ENCODE measurements around the gene P3H3.

P3H3 gene

GRCh38 chr12:6809056-6809455 is 19.2 kb upstream of the P3H3 start:
- no peak for DNase-seq

- no peak for DNase-seq
Observed at GRCh38 chr12:6810758-6811157, 17.4 kb upstream of the P3H3 start.

DNA sequence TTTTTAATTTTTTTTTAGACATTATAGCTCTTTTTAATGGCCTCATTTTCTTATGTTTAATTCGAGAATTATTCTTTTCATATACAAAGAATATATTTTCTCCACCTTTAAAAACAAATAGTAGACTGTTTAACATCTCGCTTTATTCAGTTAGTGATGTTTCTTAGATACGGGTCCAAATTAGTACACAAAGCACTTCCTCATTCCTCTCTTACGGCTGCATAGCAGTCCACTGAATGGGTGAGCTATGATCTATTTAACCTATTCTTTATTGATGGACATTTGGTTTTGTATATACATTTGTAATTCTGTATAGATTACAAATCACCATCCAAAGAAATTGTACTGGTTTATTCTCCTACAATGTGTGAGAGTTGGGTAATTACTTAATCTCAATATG is 14.8 kb upstream of the P3H3 start:
- DNase-seq: no peak

DNA sequence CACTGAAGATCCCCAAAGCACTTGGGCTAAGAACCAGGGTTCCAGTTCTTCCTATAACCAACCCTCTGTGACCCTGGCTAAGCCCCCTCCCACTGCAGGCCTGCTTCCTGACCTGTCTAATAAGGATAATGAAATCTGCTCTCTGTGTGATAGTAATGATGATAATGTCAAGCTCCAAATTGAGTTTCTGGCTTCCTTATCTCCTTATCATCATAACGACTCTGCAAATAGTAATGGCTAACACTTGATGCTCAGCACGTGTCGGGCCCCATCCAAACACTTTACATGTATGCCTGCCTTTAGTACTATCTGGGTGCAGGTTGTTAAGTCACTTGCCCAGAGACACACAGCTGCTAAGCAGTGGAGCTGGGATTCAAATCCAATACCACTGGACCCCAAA is 11.6 kb upstream of the P3H3 start:
- DNase-seq: no peak

- DNase-seq: no peak
Observed at GRCh38 chr12:6817098-6817497, 11.1 kb upstream of the P3H3 start.

- DNase-seq: no peak
Observed at GRCh38 chr12:6817662-6818157, 10.5 kb upstream of the P3H3 start.

DNA sequence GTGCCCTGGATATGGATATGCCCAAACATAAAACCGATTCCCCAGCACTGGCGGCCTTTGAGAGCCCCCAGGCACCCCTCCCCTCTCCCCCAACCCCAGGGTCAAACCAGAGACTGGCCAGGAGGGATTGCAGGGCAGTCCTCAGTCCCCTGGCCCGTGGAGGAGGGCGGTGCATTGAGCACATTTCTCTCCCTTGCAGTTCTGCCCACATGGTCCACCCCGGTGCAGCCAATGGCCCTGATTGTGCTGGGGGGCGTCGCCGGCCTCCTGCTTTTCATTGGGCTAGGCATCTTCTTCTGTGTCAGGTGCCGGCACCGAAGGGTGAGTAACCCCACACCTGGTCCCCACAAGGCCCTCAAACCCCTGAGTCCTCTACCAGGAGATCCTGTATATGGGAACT is 10.0 kb upstream of the P3H3 start:
- no peak for DNase-seq

- DNase-seq: no peak
Observed at GRCh38 chr12:6818645-6819044, 9.6 kb upstream of the P3H3 start.

DNA sequence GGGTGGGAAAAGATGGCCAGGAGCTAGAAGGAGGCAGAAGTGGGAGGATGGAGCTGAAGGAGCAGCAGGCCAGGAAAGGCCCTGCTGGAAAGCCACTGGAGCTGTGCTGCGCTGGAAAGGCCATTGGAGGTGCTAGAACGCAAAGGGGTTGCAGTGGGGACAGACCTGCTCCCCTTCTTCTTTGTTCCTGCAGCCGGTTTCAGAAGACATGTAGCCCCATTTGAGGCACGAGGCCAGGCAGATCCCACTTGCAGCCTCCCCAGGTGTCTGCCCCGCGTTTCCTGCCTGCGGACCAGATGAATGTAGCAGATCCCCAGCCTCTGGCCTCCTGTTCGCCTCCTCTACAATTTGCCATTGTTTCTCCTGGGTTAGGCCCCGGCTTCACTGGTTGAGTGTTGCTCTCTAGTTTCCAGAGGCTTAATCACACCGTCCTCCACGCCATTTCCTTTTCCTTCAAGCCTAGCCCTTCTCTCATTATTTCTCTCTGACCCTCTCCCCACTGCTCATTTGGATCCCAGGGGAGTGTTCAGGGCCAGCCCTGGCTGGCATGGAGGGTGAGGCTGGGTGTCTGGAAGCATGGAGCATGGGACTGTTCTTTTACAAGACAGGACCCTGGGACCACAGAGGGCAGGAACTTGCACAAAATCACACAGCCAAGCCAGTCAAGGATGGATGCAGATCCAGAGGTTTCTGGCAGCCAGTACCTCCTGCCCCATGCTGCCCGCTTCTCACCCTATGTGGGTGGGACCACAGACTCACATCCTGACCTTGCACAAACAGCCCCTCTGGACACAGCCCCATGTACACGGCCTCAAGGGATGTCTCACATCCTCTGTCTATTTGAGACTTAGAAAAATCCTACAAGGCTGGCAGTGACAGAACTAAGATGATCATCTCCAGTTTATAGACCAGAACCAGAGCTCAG is 8.8 kb upstream of the P3H3 start:
- no peak for DNase-seq

GRCh38 chr12:6820166-6820565 is 8.0 kb upstream of the P3H3 start:
- no peak for DNase-seq

DNA sequence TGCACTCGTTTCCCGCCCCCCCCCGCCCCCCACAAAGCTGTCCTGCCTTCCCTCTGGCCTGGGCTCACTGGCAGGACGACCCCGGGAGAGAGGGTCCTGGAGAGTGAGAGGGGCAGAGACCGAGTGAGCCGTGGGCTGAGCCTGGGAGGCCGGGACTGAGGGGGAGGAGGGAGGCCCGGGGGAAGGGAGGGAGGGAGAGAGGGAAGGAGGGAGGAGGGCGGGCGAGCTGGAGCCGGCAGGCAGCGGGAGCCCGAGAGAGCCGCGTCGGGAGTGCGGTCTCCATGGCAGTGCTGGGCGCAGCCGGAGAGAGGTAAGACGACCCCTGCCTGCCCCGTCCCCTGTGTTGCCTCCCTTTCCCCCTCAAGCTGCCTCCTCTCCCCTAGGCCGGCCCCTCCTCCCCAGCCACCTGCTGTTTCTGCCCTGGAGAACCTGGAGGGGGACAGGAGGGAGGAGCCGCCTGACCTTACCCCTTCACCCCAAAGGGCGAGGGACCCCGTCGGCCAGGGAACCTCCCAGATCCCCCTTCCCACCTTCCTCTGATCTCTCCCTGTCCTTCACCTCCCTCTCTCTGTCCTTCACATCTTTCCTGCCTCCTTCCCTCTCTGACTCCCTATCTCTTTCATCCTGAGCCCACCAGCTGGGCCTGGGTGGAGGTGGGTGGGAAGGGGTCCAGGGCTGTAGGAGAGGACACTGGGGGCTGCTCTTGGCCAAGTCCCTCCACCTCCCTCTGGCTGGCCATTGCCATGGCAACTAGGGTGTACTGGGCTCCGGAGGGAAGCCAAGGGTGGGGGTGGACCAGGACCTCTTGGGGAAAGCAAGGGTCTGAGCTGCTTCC is 6.4 kb upstream of the P3H3 start, which contains the start of gene GPR162:
TSS of gene GPR162 (plus strand) at position 231 of the 835 bp plus-strand sequence. CDS start 2,078 bp downstream, outside the sequence.
- DNase-seq: peak in 1 of 2 donors; percentile 53

- DNase-seq: no peak
Observed at GRCh38 chr12:6822426-6823135, 5.6 kb upstream of the P3H3 start.

GRCh38 chr12:6823182-6824084 is 4.8 kb upstream of the P3H3 start:
- no peak for DNase-seq

DNA sequence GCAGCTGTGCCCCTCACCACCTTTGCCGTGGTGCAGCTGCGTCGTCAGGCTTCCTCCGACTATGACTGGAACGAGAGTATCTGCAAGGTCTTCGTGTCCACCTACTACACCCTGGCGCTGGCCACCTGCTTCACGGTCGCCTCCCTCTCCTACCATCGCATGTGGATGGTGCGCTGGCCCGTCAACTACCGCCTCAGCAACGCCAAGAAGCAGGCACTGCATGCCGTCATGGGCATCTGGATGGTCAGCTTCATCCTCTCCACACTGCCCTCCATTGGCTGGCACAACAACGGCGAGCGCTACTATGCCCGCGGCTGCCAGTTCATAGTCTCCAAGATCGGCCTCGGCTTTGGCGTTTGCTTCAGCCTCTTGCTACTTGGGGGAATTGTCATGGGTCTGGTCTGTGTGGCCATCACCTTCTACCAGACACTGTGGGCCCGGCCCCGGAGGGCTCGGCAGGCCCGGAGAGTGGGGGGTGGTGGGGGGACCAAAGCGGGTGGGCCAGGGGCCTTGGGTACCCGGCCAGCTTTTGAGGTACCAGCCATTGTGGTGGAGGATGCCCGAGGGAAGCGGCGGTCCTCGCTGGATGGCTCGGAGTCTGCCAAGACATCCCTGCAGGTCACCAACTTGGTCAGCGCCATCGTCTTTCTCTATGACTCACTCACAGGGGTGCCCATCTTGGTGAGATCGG is 4.0 kb upstream of the P3H3 start:
- no peak for DNase-seq

GRCh38 chr12:6824901-6825381 is 3.3 kb upstream of the P3H3 start:
- no peak for DNase-seq

DNA sequence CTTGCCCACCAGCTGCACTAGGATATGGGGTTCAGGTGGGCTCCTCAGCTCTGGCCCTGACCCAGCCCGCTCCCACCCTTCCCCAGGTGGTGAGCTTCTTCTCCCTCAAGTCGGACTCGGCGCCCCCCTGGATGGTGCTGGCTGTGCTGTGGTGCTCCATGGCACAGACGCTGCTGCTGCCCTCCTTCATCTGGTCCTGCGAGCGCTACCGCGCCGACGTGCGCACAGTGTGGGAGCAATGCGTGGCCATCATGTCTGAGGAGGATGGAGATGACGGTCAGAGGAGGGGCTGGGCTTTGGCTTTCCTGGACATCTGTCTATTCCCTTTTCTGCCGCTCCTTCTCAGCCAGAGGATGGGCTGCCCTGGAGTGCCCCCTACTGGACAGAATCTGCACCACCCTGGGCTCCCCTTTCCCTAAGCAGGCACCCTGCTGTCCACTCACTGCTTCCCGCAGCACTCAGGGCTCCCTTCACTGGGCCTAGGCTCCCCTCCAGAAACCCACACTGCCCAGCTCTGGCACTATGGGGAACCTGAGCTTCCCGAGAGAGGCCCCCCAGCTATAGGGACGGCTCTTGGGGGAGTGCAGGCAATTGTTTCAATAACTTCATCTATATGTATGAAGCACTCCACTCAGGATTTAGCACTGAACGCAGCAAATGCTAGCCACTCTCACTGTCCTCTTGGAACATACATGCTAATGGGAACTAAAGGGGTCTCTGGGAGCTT is 2.6 kb upstream of the P3H3 start:
- DNase-seq: peak; percentile 57 to 65

- DNase-seq: no peak
Observed at GRCh38 chr12:6826125-6826733, 2.0 kb upstream of the P3H3 start.

DNA sequence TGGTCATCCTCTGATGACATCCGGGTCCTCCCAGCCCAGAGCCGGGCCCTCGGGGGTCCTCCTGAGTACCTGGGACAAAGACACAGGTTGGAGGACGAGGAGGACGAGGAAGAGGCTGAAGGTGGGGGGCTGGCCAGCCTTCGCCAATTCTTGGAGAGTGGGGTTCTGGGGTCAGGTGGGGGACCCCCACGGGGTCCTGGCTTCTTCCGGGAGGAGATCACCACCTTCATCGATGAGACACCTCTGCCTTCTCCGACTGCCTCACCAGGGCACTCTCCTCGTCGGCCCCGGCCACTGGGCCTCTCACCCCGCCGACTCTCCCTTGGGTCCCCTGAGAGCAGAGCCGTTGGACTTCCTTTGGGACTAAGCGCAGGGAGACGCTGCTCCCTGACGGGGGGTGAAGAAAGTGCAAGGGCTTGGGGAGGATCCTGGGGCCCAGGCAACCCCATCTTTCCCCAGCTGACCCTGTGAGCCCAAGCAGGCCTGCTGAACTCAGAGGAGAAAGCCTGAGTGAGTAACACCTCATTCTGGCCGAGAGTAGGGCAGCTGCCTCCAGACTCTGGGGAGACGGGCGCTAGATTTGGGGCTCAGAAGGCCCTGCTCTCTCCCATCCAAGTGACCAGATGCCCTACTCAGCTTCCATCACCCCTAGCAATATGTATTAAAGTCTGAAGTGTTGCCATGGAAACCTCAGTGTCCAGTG is 1.3 kb upstream of the P3H3 start:
- no peak for DNase-seq

DNA sequence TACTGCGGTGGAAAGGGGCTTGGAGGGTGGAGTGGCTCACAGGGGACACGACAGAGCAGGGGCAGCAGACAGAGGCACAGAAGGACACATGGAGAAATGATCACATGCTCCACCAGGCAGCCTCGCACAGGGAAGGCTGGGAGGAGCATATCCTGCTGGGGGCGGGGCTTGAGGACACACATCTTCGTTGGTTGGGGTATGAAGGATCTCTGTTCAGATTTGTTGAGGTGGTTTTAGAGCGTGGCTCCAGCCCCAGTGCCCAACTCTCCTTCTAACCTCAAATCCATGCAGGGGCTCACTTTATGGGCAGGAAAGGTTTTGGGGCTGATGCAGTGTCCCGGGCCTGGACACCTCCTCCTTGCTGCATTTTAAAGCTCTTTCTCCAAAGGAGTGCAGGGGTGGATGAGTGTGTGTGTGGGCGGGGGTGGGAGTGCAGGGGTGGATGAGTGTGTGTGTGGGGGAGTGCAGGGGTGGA is 733 bp upstream of the P3H3 start:
- DNase-seq: peak in 1 of 2 donors; percentile 14
